Immature natural killer cell (primary cell): Measurements from ENCODE around the gene HSPB6. TPM values are rescaled to one million over a fixed set of nuclear protein-coding genes. Genes with fewer than 3 reads are reported as not detected.
A peak's percentile ranks its signal among the peaks of the same experiment; 100 is the strongest.
"Not testable (repeated sequence)": the region's sequence is repeated elsewhere in the genome, so short reads cannot be mapped to it uniquely, and the experiment has no call there.

Experiments used
- DNase-seq, 3 donors: peaks; one replicate each; pipeline ENCODE4 v3.0.0; 2022; ENCODE audit warnings: mixed read lengths in 1 of 3
- H3K27ac Mint-ChIP-seq, 6 donors: one replicate each; pipeline ENCODE4 v1.8.0; 2020; ENCODE audit warnings: mixed read lengths in 6 of 6, mild to moderate bottlenecking in 5 of 6, inconsistent platforms in 4 of 6, moderate library complexity in 3 of 6
- H3K27me3 Mint-ChIP-seq, 3 donors: one replicate each; pipeline ENCODE4 v1.8.0; 2020 to 2021; ENCODE audit warnings: low read depth in 3 of 3, mild to moderate bottlenecking in 3 of 3, mixed read lengths in 3 of 3, moderate library complexity in 3 of 3, inconsistent platforms in 1 of 3
- H3K36me3 Mint-ChIP-seq, 3 donors: one replicate each; pipeline ENCODE4 v1.8.0; 2020; ENCODE audit warnings: mixed read lengths in 3 of 3, inconsistent platforms in 2 of 3, mild to moderate bottlenecking in 2 of 3
- H3K4me1 Mint-ChIP-seq, 2 donors: one replicate each; pipeline ENCODE4 v1.8.0; 2020; ENCODE audit warnings: inconsistent platforms in 2 of 2, mild to moderate bottlenecking in 2 of 2, mixed read lengths in 2 of 2, moderate library complexity in 1 of 2
- H3K4me3 Mint-ChIP-seq, 5 donors: one replicate each; pipeline ENCODE4 v1.8.0; 2020; ENCODE audit warnings: mild to moderate bottlenecking in 5 of 5, mixed read lengths in 5 of 5, inconsistent platforms in 3 of 5, moderate library complexity in 3 of 5
- H3K9me3 Mint-ChIP-seq, 6 donors: one replicate each; pipeline ENCODE4 v1.8.0; 2020; ENCODE audit warnings: mild to moderate bottlenecking in 6 of 6, mixed read lengths in 6 of 6, inconsistent platforms in 4 of 6, moderate library complexity in 3 of 6
- polyA plus RNA-seq, 3 donors: library from polyadenylated mRNA; unstranded; fragments of 300-500 nt; fragmentation: Illumina TruSeq; gene quantifications; one replicate each; pipeline ENCODE4 v1.2.3, GENCODE V29; 2021

Gene HSPB6
- polyA plus RNA-seq, 3 donors from 2014 or later, result not detected

GRCh38 chr19:35780058-35780457 lies 23.2 kb upstream of the HSPB6 start:
- peaks cover 0 to 4% (median 0%) of the 10 kb centered on the region in 3 donors for H3K27me3 Mint-ChIP-seq
- no peaks in the 10 kb centered on the region for H3K9me3 Mint-ChIP-seq
- no peak for DNase-seq
- peaks cover 13 to 21% of the 10 kb centered on the region in 2 donors for H3K4me1 Mint-ChIP-seq
- no peak overlapping the region for H3K27ac Mint-ChIP-seq
- no peak overlapping the region for H3K4me3 Mint-ChIP-seq
- H3K36me3 Mint-ChIP-seq, result peaks cover 0 to 10% (median 9%) of the 10 kb centered on the region in 3 donors

- H3K27ac Mint-ChIP-seq, result no peak overlapping the region
- H3K9me3 Mint-ChIP-seq, result no peaks in the 10 kb centered on the region
- H3K4me1 Mint-ChIP-seq, result peaks cover 23 to 29% of the 10 kb centered on the region in 2 donors
- H3K27me3 Mint-ChIP-seq, result peaks cover 0 to 4% (median 4%) of the 10 kb centered on the region in 3 donors
- peaks cover 0 to 10% (median 9%) of the 10 kb centered on the region in 3 donors for H3K36me3 Mint-ChIP-seq
- no peak overlapping the region for H3K4me3 Mint-ChIP-seq
- DNase-seq, result no peak
These were observed 22.2 kb upstream of the HSPB6 start for GRCh38 chr19:35779033-35779432.

GRCh38 chr19:35777961-35778360 lies 21.1 kb upstream of the HSPB6 start:
- H3K27me3 Mint-ChIP-seq, result peaks cover 0 to 4% (median 4%) of the 10 kb centered on the region in 3 donors
- H3K4me3 Mint-ChIP-seq, result peak overlapping the region in 4 of 5 donors; percentile 13 to 61 (median 27)
- no peaks in the 10 kb centered on the region for H3K9me3 Mint-ChIP-seq
- no peak overlapping the region for H3K27ac Mint-ChIP-seq
- peaks cover 0 to 9% (median 6%) of the 10 kb centered on the region in 3 donors for H3K36me3 Mint-ChIP-seq
- peaks cover 16 to 25% of the 10 kb centered on the region in 2 donors for H3K4me1 Mint-ChIP-seq
- DNase-seq, result no peak

GRCh38 chr19:35777086-35777841 lies 20.4 kb upstream of the HSPB6 start:
- no peak for DNase-seq
- peak overlapping the region; percentile 27 to 89 (median 58) for H3K4me3 Mint-ChIP-seq
- H3K4me1 Mint-ChIP-seq, result peaks cover 14 to 25% of the 10 kb centered on the region in 2 donors
- H3K36me3 Mint-ChIP-seq, result peaks cover 0 to 9% (median 4%) of the 10 kb centered on the region in 3 donors
- peak overlapping the region in 1 of 6 donors; percentile 28 for H3K27ac Mint-ChIP-seq
- H3K27me3 Mint-ChIP-seq, result peaks cover 0 to 4% (median 4%) of the 10 kb centered on the region in 3 donors
- no peaks in the 10 kb centered on the region for H3K9me3 Mint-ChIP-seq

- Mint-ChIP-seq H3K9me3 (no peaks in the 10 kb centered on the region), H3K4me1 (peaks cover 14 to 25% of the 10 kb centered on the region in 2 donors), H3K4me3 (peak overlapping the region; percentile 58 to 89 (median 73)), H3K27ac (peak overlapping the region in 3 of 6 donors; percentile 11 to 64 (median 32)), H3K36me3 (peaks cover 0 to 5% (median 4%) of the 10 kb centered on the region in 3 donors), H3K27me3 (peaks cover 0 to 4% (median 2%) of the 10 kb centered on the region in 3 donors)
- no peak for DNase-seq
These were observed 19.4 kb upstream of the HSPB6 start for GRCh38 chr19:35776102-35776788.

GRCh38 chr19:35775298-35776101 lies 18.7 kb upstream of the HSPB6 start, which contains the start of gene ARHGAP33:
ARHGAP33 (plus strand) TSS chr19:35775564; CDS start chr19:35775659, 95 bp downstream.
- peaks cover 14 to 25% of the 10 kb centered on the region in 2 donors for H3K4me1 Mint-ChIP-seq
- H3K9me3 Mint-ChIP-seq, result no peaks in the 10 kb centered on the region
- peaks cover 0 to 4% (median 3%) of the 10 kb centered on the region in 3 donors for H3K36me3 Mint-ChIP-seq
- peaks cover 0 to 4% (median 2%) of the 10 kb centered on the region in 3 donors for H3K27me3 Mint-ChIP-seq
- DNase-seq, result peak; percentile 98 to 99 (median 98)
- H3K27ac Mint-ChIP-seq, result peak within 1 kb of the TSS; percentile 32 to 78 (median 60)
- peak within 1 kb of the TSS; percentile 79 to 89 (median 88) for H3K4me3 Mint-ChIP-seq

- Mint-ChIP-seq H3K4me1 (peaks cover 14 to 25% of the 10 kb centered on the region in 2 donors), H3K27me3 (peaks cover 0 to 4% (median 2%) of the 10 kb centered on the region in 3 donors), H3K27ac (peak overlapping the region; percentile 32 to 78 (median 54)), H3K9me3 (no peaks in the 10 kb centered on the region), H3K4me3 (peak overlapping the region; percentile 79 to 89 (median 88)), H3K36me3 (peaks cover 0 to 4% (median 3%) of the 10 kb centered on the region in 3 donors)
- DNase-seq, result no peak
These were observed 18.1 kb upstream of the HSPB6 start for GRCh38 chr19:35775046-35775297.

- no peak for DNase-seq
- peaks cover 0 to 4% (median 3%) of the 10 kb centered on the region in 3 donors for H3K36me3 Mint-ChIP-seq
- peaks cover 0 to 4% (median 2%) of the 10 kb centered on the region in 3 donors for H3K27me3 Mint-ChIP-seq
- H3K4me3 Mint-ChIP-seq, result peak overlapping the region; percentile 79 to 89 (median 88)
- H3K9me3 Mint-ChIP-seq, result no peaks in the 10 kb centered on the region
- H3K4me1 Mint-ChIP-seq, result peaks cover 14 to 25% of the 10 kb centered on the region in 2 donors
- H3K27ac Mint-ChIP-seq, result peak overlapping the region in 4 of 6 donors; percentile 32 to 69 (median 50)
These were observed 17.6 kb upstream of the HSPB6 start for GRCh38 chr19:35774274-35775045.

- DNase-seq, result no peak
- H3K36me3 Mint-ChIP-seq, result peaks cover 0 to 4% (median 3%) of the 10 kb centered on the region in 3 donors
These were observed 16.4 kb upstream of the HSPB6 start for GRCh38 chr19:35773020-35773806.

GRCh38 chr19:35772362-35772761 lies 15.5 kb upstream of the HSPB6 start:
- not testable (repeated sequence) for H3K4me3 Mint-ChIP-seq, H3K27ac Mint-ChIP-seq, H3K36me3 Mint-ChIP-seq, H3K9me3 Mint-ChIP-seq, H3K27me3 Mint-ChIP-seq, DNase-seq
- H3K4me1 Mint-ChIP-seq, result peaks cover 14 to 25% of the 10 kb centered on the region in 2 donors

More at GRCh38 chr19:35773020-35773806, 16.4 kb upstream of the HSPB6 start:
- Mint-ChIP-seq H3K4me1 (peaks cover 14 to 25% of the 10 kb centered on the region in 2 donors), H3K27me3 (peaks cover 0 to 4% (median 2%) of the 10 kb centered on the region in 3 donors), H3K4me3 (no peak overlapping the region), H3K9me3 (no peaks in the 10 kb centered on the region), H3K27ac (no peak overlapping the region)

GRCh38 chr19:35768082-35768421 lies 11.2 kb upstream of the HSPB6 start:
- Mint-ChIP-seq H3K4me3 (no peak overlapping the region), H3K36me3 (peaks cover 0 to 4% (median 3%) of the 10 kb centered on the region in 3 donors), H3K27me3 (peaks cover 0 to 2% (median 0%) of the 10 kb centered on the region in 3 donors), H3K4me1 (peaks cover 0 to under 1% of the 10 kb centered on the region in 2 donors), H3K9me3 (no peaks in the 10 kb centered on the region), H3K27ac (no peak overlapping the region)
- no peak for DNase-seq
